OCI-LY3 (cell line): ENCODE results near the gene SPATA22.

ENCODE experiments used
- EZH2phosphoT487 ChIP-seq: fragments of 200-600 bp; shearing (Covaris generic); IDR thresholded peaks from 2 replicates; pipeline ENCODE4 v1.6.1; 2018; ENCODE audit warnings: antibody characterized with exemption, mixed run types, low read depth
- TF ChIP-seq, protein P1 (sequence below): fragments of 200-600, 300-600 bp; sonication (generic); IDR thresholded peaks from 2 replicates; pipeline ENCODE4 v1.5.1; 2014; ENCODE audit warnings: antibody characterized with exemption, low read length, low read depth

GRCh38 chr17:3514873-3515272, 43.3 kb upstream of the SPATA22 start:
- TF ChIP-seq, protein P1, sequence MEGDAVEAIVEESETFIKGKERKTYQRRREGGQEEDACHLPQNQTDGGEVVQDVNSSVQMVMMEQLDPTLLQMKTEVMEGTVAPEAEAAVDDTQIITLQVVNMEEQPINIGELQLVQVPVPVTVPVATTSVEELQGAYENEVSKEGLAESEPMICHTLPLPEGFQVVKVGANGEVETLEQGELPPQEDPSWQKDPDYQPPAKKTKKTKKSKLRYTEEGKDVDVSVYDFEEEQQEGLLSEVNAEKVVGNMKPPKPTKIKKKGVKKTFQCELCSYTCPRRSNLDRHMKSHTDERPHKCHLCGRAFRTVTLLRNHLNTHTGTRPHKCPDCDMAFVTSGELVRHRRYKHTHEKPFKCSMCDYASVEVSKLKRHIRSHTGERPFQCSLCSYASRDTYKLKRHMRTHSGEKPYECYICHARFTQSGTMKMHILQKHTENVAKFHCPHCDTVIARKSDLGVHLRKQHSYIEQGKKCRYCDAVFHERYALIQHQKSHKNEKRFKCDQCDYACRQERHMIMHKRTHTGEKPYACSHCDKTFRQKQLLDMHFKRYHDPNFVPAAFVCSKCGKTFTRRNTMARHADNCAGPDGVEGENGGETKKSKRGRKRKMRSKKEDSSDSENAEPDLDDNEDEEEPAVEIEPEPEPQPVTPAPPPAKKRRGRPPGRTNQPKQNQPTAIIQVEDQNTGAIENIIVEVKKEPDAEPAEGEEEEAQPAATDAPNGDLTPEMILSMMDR: no peak
- no peak for TF ChIP-seq EZH2phosphoT487
